ENCODE measurements around the gene AOPEP.

AOPEP gene

DNA sequence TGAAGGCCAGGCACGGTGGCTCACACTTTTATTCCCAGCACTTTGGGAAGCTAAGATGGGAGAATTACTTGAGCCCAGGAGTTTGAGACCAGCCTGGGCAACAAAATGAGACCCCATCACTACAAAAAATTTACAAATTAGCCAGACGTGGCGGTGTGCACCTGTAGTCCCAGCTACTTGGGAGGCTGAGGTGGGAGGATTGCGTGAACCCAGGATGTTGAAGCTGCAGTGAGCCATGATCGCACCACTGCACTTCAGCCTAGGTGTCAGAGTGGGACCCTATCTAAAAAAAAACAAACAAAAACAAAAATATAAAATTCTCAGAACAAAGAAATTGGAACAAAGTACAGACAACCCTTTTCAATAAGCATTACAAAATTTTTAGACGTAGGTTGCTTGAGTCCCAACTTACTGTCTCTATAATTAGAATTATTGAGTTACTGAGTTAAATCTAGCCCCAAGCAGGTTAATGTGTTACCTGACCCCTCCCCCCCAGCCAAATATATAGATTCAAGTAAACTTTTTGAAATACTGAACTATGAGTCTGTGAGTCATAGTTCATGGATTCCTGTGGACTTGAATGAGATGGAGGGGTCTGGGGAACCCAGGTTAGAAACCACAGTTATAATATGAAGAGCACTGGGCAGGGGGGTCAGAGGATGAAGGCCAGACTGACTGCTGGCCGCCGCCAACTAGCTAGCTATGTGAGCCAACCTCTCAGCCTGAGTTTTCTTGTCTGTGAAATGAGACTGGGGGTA lies 173.1 kb downstream of the AOPEP start:
- DNase-seq (ENCODE audit: low read depth): no peak

DNA sequence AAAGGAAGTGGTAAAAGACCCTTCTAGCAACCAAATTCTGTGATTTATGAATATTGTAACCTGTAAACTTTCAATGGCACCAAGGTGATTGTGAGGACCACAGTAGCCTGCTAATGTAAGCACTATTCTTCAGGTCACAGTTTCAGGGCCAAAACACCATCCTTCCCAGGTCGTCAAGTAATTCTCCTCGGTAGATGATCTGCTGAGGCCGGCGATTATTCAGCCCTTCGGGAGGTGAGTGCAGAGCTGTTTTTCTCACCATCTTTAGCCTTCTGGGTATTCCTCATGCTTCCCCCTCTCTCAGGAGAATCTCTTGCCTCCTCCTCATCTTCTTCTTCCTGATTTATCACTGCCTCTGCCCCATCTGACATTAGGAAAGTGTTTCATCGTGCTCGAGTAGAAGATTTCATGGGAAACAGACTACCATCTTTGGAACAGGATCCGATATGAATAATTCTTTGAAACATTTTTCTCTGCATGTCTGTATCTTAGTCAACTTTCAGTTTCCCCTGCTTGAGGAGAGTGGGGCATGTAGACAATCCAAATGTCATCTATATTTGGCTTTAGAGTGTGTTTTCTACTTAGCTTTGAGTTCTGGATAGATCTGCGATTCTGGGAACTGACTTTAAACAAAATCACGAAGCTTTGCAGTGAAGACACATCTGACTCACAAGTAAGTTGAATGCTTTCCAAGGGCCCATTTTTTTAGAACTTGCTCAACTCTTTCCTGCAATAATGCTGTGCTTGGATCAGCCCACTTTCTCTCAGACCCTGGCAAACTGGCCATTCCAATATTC lies 173.9 kb downstream of the AOPEP start:
- no peak for DNase-seq (ENCODE audit: low read depth)

GRCh38 chr9:94901019-94901363 lies 174.5 kb downstream of the AOPEP start:
- DNase-seq (ENCODE audit: low read depth): no peak

- no peak for DNase-seq (ENCODE audit: low read depth)
Observed at GRCh38 chr9:94903961-94904421, 177.5 kb downstream of the AOPEP start.

GRCh38 chr9:94904806-94905205 lies 178.3 kb downstream of the AOPEP start:
- DNase-seq (ENCODE audit: low read depth): no peak

DNA sequence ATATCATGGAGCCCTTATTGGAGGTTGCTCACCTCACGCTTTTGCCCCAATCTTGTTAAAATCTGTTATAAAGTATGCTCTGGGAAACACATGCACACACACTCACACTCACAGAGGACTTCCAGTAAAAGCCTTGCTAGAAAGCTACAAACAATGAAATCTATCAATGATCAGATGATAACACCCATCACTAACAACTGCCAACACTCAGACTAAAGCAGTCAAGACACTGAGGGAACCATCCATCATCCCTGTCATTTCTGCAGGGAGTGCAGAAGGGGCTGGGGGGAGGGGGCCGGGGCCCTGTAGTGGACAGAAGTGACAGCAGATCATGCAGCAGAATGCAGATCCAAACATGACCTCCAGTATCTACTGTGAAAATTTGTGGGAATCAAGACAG lies 179.1 kb downstream of the AOPEP start:
- no peak for DNase-seq (ENCODE audit: low read depth)

DNA sequence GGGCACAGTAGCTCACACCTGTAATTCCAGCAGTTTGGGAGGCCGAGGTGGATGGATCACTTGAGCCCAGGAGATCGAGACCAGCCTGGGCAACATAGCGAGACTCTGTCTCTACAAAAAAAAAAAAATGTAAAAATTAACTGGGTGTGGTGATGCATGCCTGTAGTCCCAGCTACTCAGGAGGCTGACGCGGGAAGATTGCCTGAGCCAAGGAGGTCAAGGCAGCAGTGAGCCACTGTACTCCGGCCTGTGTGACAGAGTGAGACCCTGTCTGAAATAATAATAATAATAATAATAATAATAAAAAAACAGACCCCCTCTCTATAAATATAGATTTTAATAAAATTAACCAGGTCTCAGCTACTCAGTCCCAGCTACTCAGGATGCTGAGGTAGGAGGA lies 179.7 kb downstream of the AOPEP start:
- DNase-seq (ENCODE audit: low read depth): no peak

DNA sequence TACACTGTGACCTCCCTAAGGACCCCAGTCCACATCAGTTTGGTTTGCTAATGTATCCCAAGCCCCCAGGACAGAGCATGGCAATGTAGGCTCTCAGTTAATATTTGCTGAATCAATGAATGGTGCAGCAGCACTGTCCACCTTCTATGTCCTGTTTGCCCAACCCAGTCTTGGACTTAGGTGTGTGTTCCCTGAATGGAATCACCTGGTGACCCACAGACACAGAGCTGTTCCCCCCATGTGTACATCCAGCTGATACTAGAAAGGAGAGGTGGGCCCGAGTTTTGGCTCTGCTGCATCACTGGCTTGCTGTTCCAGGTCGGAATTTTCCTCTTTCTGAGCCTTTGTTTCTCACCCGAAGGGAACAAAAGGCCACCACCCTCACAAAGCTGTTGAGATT lies 180.2 kb downstream of the AOPEP start:
- DNase-seq (ENCODE audit: low read depth): no peak

DNA sequence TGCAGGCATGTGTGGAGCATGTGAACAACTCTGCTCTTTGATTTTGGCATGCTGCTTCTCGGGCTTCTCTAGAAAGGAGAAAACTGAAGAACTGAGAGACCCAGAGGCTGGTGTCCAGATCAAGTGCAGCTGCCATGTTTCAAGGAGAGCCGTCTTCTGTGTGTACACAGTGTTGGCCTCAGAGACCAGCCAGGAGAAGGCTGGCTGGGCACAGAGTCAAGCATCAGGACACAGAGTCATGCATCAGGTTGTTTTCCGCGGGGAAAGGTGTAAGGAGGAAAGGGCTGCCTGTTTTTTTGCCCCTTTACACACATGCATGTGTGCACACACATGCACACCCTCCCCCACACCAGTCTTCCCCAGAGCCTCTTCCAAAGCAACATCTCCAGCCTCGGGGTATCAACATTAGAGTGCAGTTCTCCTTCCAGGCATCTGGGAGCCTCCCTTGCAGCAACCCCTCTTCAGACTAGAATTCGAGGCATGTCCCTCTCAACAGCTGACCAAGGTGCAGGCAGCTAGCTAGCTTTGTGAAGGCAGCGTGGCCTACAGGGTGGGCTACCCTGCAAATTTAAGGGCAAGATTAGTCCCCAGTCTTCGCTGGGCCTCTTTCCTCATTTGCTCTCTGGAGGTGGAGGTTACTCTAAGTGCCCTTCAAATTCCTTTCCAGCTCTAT lies 180.9 kb downstream of the AOPEP start:
- no peak for DNase-seq (ENCODE audit: low read depth)

GRCh38 chr9:94908011-94908563 lies 181.6 kb downstream of the AOPEP start:
- no peak for DNase-seq (ENCODE audit: low read depth)

GRCh38 chr9:94908583-94909249 lies 182.2 kb downstream of the AOPEP start:
- DNase-seq (ENCODE audit: low read depth): no peak

DNA sequence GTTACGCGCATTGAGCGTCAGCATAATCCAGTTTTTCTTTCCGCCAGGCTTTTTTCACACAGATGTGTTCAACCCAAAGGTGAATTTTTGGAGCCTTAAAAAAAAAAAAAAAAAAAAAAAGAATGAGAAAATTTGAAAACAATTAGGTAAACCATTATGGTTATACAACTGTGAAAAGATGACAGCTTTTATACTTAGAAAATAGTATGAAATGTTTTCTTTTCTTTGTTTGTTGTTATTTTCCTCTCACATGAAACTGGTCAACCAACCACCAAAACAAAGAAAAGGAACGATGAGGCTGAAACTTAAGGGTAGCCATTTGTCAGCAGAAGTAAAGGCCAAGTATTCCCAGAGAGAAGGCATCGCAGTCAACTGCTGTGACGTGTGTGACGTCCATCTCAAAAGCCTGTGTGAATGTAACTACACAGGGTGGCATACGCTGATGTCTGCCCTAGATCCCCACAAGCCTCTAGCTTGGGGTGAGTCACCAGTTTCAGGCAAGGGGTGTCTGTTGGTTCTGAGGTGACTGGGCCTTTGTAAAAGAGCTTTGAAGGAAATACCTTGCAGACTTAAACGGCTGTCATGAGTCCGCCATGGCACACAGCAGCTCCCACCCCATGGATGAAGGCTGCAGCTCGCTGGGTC lies 182.9 kb downstream of the AOPEP start:
- no peak for DNase-seq (ENCODE audit: low read depth)

DNA sequence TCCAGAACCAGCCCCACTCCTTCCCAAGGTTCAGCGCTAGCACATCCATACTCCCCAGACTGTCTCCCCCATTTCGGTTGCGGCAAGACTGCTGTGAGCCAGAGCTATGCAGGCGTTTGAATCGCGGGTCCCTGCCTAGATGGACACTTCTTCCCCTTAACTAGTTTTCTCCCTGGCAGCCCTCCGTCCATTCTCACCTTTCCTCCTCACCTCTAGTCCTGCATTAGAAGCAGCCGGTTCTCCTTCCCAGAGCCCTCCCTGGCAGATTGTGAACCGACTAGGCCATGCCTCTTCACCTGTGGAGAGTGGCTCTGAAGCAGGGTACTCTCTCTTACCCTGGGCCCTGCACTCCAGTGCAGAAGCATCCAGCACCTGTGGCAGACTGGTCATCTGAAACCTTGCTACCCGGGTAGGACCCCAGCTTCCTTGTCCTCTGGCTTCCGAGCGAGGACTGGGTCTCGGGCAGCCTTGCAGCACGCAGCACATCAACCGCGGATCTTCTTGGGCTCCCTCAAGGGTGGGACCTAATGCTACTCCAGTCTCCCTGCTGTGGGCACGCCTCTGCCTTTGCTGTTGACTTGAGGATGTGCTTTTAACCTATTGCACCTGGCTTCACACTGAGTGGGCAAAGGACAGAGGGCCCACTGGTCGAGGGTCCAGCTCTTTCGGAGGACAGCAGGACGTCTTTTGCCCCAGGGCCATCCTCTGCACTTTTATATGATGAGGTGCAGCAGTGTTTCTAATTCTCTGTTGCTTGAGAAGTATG lies 183.6 kb downstream of the AOPEP start:
- no peak for DNase-seq (ENCODE audit: low read depth)

- no peak for DNase-seq (ENCODE audit: low read depth)
Observed at GRCh38 chr9:94911211-94911610, 184.7 kb downstream of the AOPEP start.

DNA sequence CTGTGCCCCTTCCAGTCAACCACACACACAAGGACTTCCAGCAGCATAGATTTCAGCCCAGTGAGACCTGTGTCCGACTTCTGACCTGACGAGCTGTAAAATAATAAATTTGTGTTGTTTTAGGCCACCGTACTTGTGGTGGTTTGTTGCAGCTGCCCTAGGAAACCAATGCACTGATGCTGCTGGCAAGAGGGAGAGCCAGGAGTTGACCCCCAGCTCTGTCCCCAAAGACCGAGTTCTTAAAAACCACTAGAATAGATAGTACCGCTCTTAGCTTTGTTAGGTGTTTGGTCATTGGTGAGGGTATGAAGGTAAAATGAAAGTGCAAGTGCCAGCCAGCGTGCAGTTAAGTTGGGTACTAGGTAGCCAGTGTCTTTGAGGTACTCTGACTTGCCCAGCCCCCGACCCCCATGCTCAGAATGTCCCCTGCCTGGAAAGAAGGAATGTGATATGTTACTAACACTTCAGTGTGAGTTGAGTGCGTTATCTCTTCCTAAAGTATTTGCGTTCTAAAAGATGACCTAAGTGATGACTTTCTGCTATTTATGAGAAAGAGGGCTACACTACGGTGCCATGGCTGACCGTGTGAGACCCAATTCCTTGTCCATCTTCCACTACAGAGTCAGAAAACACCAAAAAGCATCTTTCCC lies 185.6 kb downstream of the AOPEP start:
- no peak for DNase-seq (ENCODE audit: low read depth)

GRCh38 chr9:94912700-94913249 lies 186.3 kb downstream of the AOPEP start:
- DNase-seq (ENCODE audit: low read depth): no peak

DNA sequence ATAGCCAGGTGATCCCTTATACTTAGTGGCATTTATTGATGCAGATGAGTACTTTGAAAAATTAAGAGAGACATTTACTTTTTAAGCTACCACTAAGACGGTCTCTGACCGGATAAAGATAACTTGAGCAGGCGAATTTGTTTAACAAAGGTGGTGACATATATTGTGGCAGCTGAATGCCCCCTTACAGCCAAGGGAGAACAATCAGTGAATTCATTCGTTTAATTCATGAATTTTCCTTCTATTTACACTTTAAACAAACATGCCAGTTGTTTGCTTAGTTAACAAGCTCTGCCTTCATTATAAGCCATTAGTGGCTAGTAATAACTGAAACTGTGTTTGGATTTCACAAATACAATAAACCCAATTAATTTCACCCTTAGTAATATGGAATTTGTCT lies 187.1 kb downstream of the AOPEP start:
- no peak for DNase-seq (ENCODE audit: low read depth)

DNA sequence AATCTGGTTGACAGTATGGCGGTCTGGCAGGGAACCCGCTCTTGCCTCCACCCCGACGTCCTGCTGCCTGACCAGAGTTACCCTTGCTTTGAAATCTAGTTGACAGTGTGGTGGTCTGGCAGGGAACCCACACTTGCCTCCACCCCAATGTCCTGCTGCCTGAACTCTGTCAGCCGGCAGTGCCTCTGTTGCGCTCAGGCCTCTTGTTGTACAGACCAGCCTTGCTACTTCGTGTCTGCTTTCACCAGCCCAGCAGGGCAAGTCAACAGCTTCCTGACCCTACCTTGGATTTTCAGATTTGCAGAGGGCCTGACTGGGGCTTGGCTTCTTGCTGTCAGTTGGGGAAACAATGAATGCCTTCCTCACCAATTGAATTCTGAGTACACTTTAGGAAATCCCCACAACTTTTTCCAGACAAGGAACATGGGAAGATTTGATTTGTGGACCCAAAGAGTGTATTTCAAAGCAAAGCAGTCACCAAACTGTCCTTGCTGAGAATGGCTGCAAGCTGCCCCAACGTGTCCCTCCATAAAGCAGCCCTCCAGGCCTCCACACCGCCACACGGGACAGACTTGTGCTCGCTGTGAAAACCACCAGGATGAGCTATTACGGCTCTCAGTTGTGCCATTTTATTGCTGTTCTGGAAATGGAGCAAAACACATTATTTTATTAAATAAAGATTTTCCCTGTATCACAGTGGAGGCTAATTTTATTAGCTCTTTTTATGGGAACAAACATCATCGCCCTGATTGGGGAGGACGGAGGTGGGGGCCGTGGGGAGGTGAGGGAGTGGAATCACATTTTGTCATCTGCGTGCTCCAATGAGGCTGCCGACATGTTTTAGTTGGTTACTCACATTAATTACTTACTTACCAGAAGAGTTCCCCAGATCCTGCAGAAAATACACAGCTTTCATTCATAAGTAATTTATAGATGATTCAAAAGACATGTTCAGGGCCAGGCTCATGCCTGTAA lies 189.3 kb downstream of the AOPEP start:
- DNase-seq (ENCODE audit: low read depth): no peak

GRCh38 chr9:94916956-94917355 lies 190.5 kb downstream of the AOPEP start:
- DNase-seq (ENCODE audit: low read depth): no peak

Measured in CMK (cell line).